Thyroid gland (tissue), 4 donors: ENCODE results near the gene RPS6KC1.

Experiments
- POLR2A ChIP-seq, 2 donors: fragments of 450-650 bp; IDR thresholded peaks; one replicate each; pipeline ENCODE4 v1.6.1; 2017; ENCODE audit warnings: antibody characterized with exemption in 2 of 2, mild to moderate bottlenecking in 2 of 2, moderate library complexity in 1 of 2
- TF ChIP-seq, protein P1 (sequence below), 6 experiments: fragments of 200-600 bp in 3 of 6; fragments of 450-650 bp in 3 of 6; sonication (generic) in 3 of 6; IDR thresholded peaks; one replicate each; pipeline ENCODE4 v1.5.1; 2016 to 2019; ENCODE audit warnings: antibody characterized with exemption in 6 of 6, mild to moderate bottlenecking in 2 of 6, inconsistent platforms in 1 of 6, moderate library complexity in 1 of 6

GRCh38 chr1:213295860-213296259 lies 244.8 kb downstream of the RPS6KC1 start:
- TF ChIP-seq, protein P1, sequence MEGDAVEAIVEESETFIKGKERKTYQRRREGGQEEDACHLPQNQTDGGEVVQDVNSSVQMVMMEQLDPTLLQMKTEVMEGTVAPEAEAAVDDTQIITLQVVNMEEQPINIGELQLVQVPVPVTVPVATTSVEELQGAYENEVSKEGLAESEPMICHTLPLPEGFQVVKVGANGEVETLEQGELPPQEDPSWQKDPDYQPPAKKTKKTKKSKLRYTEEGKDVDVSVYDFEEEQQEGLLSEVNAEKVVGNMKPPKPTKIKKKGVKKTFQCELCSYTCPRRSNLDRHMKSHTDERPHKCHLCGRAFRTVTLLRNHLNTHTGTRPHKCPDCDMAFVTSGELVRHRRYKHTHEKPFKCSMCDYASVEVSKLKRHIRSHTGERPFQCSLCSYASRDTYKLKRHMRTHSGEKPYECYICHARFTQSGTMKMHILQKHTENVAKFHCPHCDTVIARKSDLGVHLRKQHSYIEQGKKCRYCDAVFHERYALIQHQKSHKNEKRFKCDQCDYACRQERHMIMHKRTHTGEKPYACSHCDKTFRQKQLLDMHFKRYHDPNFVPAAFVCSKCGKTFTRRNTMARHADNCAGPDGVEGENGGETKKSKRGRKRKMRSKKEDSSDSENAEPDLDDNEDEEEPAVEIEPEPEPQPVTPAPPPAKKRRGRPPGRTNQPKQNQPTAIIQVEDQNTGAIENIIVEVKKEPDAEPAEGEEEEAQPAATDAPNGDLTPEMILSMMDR (IDR thresholded peaks at IDR 0.05), result no peak
- no peak for TF ChIP-seq POLR2A (IDR thresholded peaks at IDR 0.05)
